HG02759 (cell line): Measurements from ENCODE around the gene INTS13.
"Not testable (repeated sequence)": the region's sequence is repeated elsewhere in the genome, so short reads cannot be mapped to it uniquely, and the experiment has no call there.

Experiments used
- ATAC-seq: cut with Tn5 transposase; IDR thresholded peaks from one replicate; pipeline ENCODE4 v1.9.1; 2021; ENCODE audit warnings: mild to moderate bottlenecking, moderate library complexity; ENCODE audit not compliant: unreplicated experiment

INTS13 gene

DNA sequence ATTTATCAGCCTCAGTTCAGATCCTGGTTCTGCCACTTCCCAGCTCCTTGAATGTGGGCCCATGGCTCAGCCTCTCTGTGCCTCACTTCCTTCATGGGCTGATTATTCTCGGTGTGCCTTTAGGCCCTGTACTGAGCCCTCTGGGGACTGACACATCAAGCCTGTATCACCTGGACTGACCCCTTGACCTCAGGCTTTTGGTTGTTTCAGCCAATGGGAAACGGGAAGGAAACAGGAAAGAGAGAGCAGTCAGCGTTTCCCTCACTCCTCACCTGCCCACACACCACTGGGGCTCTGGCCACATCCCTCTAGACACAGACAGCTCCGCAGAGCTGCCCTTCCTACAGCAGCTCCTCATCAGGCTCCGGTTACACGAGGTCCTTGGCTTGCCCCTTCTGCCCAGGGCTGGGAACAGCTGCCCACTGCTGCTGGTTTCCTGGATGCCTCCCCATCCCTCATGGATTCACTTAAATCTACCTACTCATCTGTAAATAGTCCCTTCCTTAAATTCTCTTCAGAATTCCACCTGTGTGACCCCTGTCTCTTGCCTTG is 67.8 kb downstream of the INTS13 start:
- no peak for ATAC-seq

DNA sequence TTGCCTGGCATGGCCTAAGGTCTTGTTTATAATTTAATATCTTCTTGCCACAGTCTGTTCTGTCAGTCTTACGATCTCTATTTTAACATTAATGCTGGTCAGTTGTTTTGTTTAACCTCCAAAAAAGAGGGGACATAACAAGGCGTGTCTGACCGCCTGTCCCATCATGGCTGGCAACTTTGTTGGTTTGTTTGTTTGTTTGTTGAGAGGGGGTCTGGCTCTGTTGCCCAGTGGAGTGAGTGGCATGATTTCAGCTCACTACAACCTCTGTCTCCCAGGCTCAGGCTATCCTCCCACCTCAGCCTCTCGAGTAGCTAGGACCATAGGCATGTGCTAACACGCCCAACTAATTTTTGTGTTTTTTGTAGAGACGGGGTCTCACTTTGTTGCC is 68.7 kb downstream of the INTS13 start:
- no peak for ATAC-seq

DNA sequence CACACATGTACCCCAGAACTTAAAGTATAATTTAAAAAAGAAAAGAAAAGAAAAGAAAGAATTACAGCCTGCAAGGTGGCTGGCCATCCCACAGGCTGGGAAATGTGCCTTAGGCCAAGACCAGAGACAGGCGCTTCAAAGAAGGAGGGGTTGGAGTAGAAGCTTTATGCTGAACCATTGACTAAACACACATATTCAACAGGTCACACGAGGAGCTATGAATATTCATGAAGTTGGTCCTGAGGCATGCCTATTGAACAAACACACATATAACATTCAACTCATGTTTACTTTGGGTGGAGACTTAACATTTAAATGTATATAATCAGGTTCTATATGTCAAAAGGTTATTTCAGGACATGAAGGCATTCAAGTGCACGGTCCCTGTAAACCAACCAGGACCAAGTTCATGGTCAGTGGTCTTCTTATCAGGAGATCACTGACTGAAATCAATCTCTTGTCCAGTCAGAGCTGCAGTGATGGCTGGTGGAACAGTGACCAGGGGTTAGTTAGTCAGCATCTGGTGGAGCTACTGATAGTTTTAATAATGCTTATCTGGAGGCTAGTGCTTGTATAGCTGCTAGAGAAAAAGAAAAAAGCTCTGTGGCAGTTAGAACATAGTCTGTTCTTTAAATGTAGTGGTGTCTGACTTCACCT is 69.2 kb downstream of the INTS13 start:
- no peak for ATAC-seq

DNA sequence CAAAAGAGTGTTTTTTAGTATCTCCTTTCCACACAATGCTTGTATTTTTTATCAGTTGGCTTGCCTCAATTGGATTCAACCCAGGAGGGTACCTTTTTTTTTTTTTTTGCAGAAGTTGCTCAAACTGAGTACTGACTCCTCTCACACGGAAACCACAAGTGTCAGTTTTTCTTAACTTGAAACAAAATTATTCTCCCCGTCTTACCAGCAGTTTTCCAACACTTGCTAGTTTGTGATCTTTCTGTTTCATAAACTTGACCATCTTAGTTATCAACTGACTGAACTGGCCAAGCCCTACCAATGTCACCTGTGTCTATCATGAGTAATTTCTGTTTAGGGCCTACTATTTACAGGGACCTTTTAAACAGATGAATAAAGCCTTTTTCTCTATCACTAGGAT is 70.7 kb downstream of the INTS13 start:
- ATAC-seq: peak; percentile 71

DNA sequence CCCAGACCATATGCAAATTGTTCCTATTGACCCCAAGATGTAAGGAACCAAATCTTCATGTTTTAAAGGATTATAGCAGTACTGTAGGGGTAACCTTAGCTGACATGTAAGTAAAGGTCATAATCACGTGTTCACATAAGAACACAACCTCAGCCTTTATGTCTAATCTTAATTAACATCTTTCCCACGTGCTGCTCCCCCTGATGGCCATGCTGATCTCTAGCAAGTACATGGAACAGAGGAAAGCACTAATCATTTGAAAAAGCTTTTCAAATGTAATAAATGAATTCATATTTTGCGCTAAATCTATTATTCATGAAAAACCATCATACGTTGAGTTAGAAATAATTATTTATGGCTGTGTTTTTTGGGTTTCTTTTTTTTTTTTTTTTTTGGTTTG is 74.3 kb downstream of the INTS13 start:
- no peak for ATAC-seq

DNA sequence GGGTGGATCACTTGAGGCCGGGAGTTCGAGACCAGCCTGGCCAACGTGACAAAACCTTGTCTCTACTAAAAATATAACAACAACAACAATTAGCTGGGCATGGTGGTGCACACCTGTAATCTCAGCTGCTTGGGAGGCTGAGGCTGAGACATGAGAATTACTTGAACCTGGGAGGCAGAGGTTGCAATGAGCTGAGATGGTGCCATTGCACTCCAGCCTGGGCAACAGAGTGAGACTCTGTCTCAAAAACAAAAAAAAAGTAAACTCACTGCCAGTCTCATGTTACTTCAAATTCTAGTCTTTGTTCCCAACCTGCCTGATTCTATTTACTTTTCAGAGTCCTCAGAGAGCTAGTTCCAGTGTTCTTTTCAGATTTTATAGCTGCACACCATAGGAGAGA is 75.0 kb downstream of the INTS13 start:
- not testable (repeated sequence) for ATAC-seq

DNA sequence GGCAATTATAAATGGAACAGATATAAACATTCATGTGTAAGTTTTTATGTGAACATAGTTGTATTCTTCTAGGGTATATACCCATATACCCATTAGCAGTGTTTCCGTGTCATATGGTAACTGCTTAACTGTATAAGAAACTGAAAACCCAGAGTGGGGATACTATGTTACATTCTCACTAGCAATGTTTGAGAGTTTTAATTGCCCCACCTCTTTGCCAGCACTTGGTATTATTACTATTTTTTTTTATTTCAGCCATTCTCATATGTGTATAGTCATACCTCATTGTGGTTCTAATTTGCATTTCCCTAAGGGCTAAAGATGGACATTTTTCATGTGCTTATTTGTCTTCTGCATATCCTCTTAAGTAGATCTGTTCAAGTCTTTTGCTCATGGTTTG is 76.1 kb downstream of the INTS13 start:
- no peak for ATAC-seq

DNA sequence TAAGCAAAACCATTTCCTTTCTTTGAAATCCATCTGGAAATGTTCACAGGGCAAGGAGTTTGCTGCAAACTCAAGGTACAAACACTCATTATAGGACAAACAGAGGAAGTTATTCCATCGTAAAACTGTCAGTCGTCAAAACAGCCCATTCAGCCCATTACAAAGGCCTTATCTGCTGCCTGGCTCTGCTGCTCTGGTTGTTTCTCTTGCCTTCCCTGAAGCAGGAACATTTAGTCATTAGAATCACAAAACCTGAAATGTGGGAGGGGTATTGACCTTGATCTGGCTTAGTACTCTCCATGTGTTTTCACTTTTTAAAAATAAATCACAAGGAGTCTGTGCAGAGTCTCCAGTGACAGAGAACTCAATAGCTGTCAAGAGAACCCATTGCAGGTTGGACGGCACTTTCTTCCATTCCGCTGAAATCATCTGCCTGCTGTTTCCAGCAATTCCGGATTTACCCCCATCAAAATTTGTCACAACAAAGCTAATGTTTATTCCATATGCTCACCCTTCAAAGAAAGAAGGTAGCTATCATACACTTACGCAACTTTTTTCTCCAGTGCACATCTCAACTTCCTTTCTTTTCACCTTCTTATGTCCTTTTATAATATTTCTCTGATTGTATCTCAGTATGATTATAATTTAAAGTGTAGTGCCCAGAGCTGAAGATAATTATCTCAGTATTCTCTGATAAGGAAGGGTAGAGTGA is 80.2 kb downstream of the INTS13 start:
- no peak for ATAC-seq

DNA sequence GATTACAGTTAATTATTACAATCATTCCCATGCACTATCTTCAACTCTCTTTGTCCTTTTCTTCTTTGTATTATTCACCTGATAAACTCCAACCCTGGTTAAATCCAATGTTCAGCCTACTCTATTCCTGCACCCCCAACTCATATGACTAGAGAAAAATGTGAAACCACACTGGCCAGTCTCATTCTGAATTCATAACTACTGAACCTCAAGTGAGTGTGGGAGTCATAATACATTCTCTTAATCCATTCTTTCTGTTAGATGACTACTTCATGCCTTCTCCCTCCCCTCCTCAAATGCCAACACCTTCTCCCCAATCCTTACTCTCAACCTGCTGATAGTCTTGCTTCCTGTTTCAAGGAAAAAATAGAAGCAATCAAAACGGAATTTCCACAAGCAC is 82.4 kb downstream of the INTS13 start:
- no peak for ATAC-seq
